ENCODE results near the gene RBM15.

- TF ChIP-seq, protein P1, sequence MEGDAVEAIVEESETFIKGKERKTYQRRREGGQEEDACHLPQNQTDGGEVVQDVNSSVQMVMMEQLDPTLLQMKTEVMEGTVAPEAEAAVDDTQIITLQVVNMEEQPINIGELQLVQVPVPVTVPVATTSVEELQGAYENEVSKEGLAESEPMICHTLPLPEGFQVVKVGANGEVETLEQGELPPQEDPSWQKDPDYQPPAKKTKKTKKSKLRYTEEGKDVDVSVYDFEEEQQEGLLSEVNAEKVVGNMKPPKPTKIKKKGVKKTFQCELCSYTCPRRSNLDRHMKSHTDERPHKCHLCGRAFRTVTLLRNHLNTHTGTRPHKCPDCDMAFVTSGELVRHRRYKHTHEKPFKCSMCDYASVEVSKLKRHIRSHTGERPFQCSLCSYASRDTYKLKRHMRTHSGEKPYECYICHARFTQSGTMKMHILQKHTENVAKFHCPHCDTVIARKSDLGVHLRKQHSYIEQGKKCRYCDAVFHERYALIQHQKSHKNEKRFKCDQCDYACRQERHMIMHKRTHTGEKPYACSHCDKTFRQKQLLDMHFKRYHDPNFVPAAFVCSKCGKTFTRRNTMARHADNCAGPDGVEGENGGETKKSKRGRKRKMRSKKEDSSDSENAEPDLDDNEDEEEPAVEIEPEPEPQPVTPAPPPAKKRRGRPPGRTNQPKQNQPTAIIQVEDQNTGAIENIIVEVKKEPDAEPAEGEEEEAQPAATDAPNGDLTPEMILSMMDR (IDR thresholded peaks at IDR 0.05 in 4 of 5, conservative IDR thresholded peaks at IDR 0.05 in 1 of 5): no peak
- TF ChIP-seq POLR2A (IDR thresholded peaks at IDR 0.05): no peak
Measured at GRCh38 chr1:110344152-110344551, 5.0 kb downstream of the RBM15 start.

All from gastrocnemius medialis (tissue), 4 donors.